Right lobe of liver (tissue), 4 donors: Measurements from ENCODE around the gene CEACAM20.

Experiments
- CTCF ChIP-seq, 4 donors: fragments of 200-600 bp in 3 of 4; fragments of 450-650 bp in 1 of 4; IDR thresholded peaks; one replicate each; pipeline versions ENCODE4 v1.5.1 to v1.8.0; 2016 to 2022; ENCODE audit warnings: antibody characterized with exemption in 4 of 4, mild to moderate bottlenecking in 2 of 4
- POLR2A ChIP-seq: fragments of 450-650 bp; IDR thresholded peaks from one replicate; pipeline ENCODE4 v1.6.1; 2017; ENCODE audit warnings: antibody characterized with exemption, mild to moderate bottlenecking
- donor health status: DM: no; HTN: no; CAD: no.
- donor health status: DM: no; HTN: no; CAD: no.
- donor health status: DM: no; HTN: yes; CAD: no.

DNA sequence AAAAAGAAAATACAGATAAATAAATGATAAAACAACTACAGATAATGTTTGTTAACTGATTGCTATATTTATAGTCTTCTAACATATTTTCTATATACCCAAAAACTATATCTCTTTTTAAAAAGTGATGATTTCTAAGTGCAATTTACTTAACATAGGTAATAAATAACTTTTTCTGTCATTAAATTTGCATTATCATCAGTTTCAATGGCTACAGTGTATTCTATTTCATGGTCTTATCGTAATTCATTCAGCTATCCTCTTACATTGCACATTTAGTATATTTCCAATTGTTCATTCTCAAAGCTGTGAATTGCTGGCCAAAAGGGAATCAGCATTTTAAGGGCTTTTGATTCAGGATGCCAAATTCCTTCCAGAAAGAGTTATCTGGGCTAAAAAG lies 32.8 kb downstream of the CEACAM20 start:
- TF ChIP-seq CTCF (IDR thresholded peaks at IDR 0.05), result no peak
- no peak for TF ChIP-seq POLR2A
